H1 (cell line): ENCODE measurements around the gene GMNC. TPM values are rescaled to one million over a fixed set of nuclear protein-coding genes. Genes with fewer than 3 reads are reported as not detected.

Experiments used
- CTCF ChIA-PET: fragments of 300-600 bp; sonication (Branson Sonifier 250); formaldehyde crosslinking; loops from one replicate; lab custom pipeline; 2021; ENCODE audit not compliant: partially characterized antibody; lab: Charles Lee
- POLR2A ChIA-PET: fragments of 300-600 bp; sonication (Branson Sonifier 250); formaldehyde crosslinking; loops from one replicate; lab custom pipeline; 2021; ENCODE audit warnings: inconsistent platforms; ENCODE audit not compliant: partially characterized antibody; lab: Charles Lee
- DNase-seq, 2 experiments: peaks; one replicate each; pipeline versions ENCODE4 v3.0.0 to v3.0.0-alpha.2; 2010 to 2022; ENCODE audit warnings: low spot score in 2 of 2, low read depth in 1 of 2, mixed read lengths in 1 of 2
- FAIRE-seq: peaks from 2 replicates; lab custom pipeline; 2011; peaks lifted over from hg19 to GRCh38; lab: Jason Lieb, UNC
- H2AFZ ChIP-seq: 2 replicates; pipeline ENCODE4 v1.8.1; 2012; ENCODE audit warnings: low read length, inconsistent platforms
- H2AK5ac ChIP-seq: 2 replicates; pipeline ENCODE4 v1.6.1; 2013; ENCODE audit warnings: low read depth, low read length
- H2BK120ac ChIP-seq: replicated peaks from 2 replicates; pipeline ENCODE3; 2013; ENCODE audit warnings: low read depth, low read length, inconsistent platforms
- H2BK12ac ChIP-seq: 2 replicates; pipeline ENCODE4 v1.6.1; 2013; ENCODE audit warnings: low read depth, low read length
- H2BK15ac ChIP-seq: 2 replicates; pipeline ENCODE4 v1.6.1; 2013; ENCODE audit warnings: low read length
- H2BK20ac ChIP-seq: 2 replicates; pipeline ENCODE4 v1.6.1; 2013; ENCODE audit warnings: low read length
- H2BK5ac ChIP-seq: 2 replicates; pipeline ENCODE4 v1.6.1; 2013; ENCODE audit warnings: low read depth, low read length
- H3K14ac ChIP-seq: 2 replicates; pipeline ENCODE4 v1.6.1; 2013; ENCODE audit warnings: inconsistent platforms; ENCODE audit not compliant: insufficient read length
- H3K18ac ChIP-seq: 2 replicates; pipeline ENCODE4 v1.6.1; 2013; ENCODE audit warnings: low read length; ENCODE audit errors: extremely low read depth
- H3K23ac ChIP-seq: 2 replicates; pipeline ENCODE4 v1.6.1; 2013; ENCODE audit warnings: inconsistent platforms; ENCODE audit not compliant: insufficient read length
- H3K23me2 ChIP-seq: 2 replicates; pipeline ENCODE4 v1.6.1; 2013; ENCODE audit warnings: low read depth, low read length
- H3K27ac ChIP-seq: 2 replicates; pipeline ENCODE4 v1.6.1; 2011; ENCODE audit warnings: low read depth, low read length, inconsistent platforms
- H3K27me3 ChIP-seq, 4 experiments: replicated peaks in 1 of 4; 1 replicate in 1 of 4; 2 replicates in 3 of 4; pipeline versions ENCODE4 v1.6.1 to v1.8.1; 2011 to 2013; ENCODE audit warnings: low read length in 3 of 4, mild to moderate bottlenecking in 3 of 4, inconsistent platforms in 2 of 4, mixed read lengths in 2 of 4, moderate library complexity in 1 of 4; ENCODE audit not compliant: control insufficient read depth in 3 of 4, insufficient read depth in 3 of 4; ENCODE audit errors: extremely low read depth in 1 of 4
- H3K36me3 ChIP-seq, 4 experiments: 2 replicates each; pipeline versions ENCODE4 v1.6.1 to v1.8.1; 2011 to 2013; ENCODE audit warnings: mild to moderate bottlenecking in 4 of 4, low read length in 3 of 4, moderate library complexity in 2 of 4, control low read depth in 1 of 4, inconsistent platforms in 1 of 4; ENCODE audit not compliant: insufficient read depth in 4 of 4, control insufficient read depth in 2 of 4
- H3K4ac ChIP-seq: replicated peaks from 2 replicates; pipeline ENCODE3; 2013; ENCODE audit warnings: low read length, low read depth, mixed read lengths, inconsistent platforms; ENCODE audit not compliant: insufficient read length
- H3K4me1 ChIP-seq, 4 experiments: replicated peaks in 1 of 4; 1 replicate in 1 of 4; 2 replicates in 3 of 4; pipeline versions ENCODE4 v1.6.1 to v1.8.1; 2011 to 2013; ENCODE audit warnings: low read length in 3 of 4, inconsistent platforms in 2 of 4, mixed read lengths in 1 of 4; ENCODE audit not compliant: insufficient read depth in 4 of 4, control insufficient read depth in 3 of 4
- H3K4me2 ChIP-seq, 2 experiments: 2 replicates each; pipeline versions ENCODE4 v1.6.1 to v1.8.1; 2011 to 2013; ENCODE audit warnings: low read depth in 2 of 2, low read length in 2 of 2, control low read depth in 1 of 2, inconsistent platforms in 1 of 2, mild to moderate bottlenecking in 1 of 2; ENCODE audit not compliant: insufficient read depth in 1 of 2
- H3K4me3 ChIP-seq, 4 experiments: fragments of 200-600, 300-600 bp in 1 of 4; sonication (generic), shearing (Covaris generic), sonication (Bioruptor Twin) in 1 of 4; 2 replicates each; pipeline versions ENCODE4 v1.5.1 to v1.8.1; 2011 to 2016; ENCODE audit warnings: low read length in 4 of 4, low read depth in 3 of 4, control low read depth in 2 of 4, inconsistent platforms in 2 of 4, mild to moderate bottlenecking in 2 of 4, mixed read lengths in 1 of 4, moderate library complexity in 1 of 4; ENCODE audit not compliant: insufficient read depth in 2 of 4; ENCODE audit errors: extremely low read depth in 1 of 4
- H3K56ac ChIP-seq: replicated peaks from 2 replicates; pipeline ENCODE3; 2013; ENCODE audit warnings: low read depth, mild to moderate bottlenecking, mixed read lengths, low read length, inconsistent platforms; ENCODE audit not compliant: insufficient read length
- H3K79me1 ChIP-seq: 2 replicates; pipeline ENCODE4 v1.6.1; 2013; ENCODE audit warnings: low read depth, low read length, control low read depth
- H3K79me2 ChIP-seq, 2 experiments: 2 replicates each; pipeline versions ENCODE4 v1.6.1 to v1.8.1; 2012 to 2013; ENCODE audit warnings: low read length in 2 of 2, mild to moderate bottlenecking in 2 of 2, inconsistent platforms in 1 of 2; ENCODE audit not compliant: insufficient read depth in 2 of 2, control insufficient read depth in 1 of 2
- H3K9ac ChIP-seq, 4 experiments: replicated peaks in 1 of 4; 1 replicate in 1 of 4; 2 replicates in 3 of 4; pipeline versions ENCODE4 v1.6.1 to v1.8.1; 2011 to 2013; ENCODE audit warnings: low read depth in 3 of 4, low read length in 3 of 4, control low read depth in 2 of 4, mild to moderate bottlenecking in 2 of 4, moderate library complexity in 2 of 4, inconsistent platforms in 1 of 4; ENCODE audit errors: extremely low read depth in 1 of 4
- H3K9me3 ChIP-seq, 2 experiments: 2 replicates each; pipeline versions ENCODE4 v1.6.1 to v1.8.1; 2012 to 2013; ENCODE audit warnings: mild to moderate bottlenecking in 2 of 2, moderate library complexity in 2 of 2, control low read depth in 1 of 2, inconsistent platforms in 1 of 2, low read depth in 1 of 2, low read length in 1 of 2, mixed read lengths in 1 of 2; ENCODE audit not compliant: insufficient read depth in 2 of 2
- H4K20me1 ChIP-seq, 2 experiments: replicated peaks in 1 of 2; 2 replicates each; pipeline versions ENCODE3 to v1.8.1; 2011 to 2013; ENCODE audit warnings: inconsistent platforms in 2 of 2, low read length in 2 of 2, mild to moderate bottlenecking in 1 of 2; ENCODE audit not compliant: insufficient read depth in 2 of 2, control insufficient read depth in 1 of 2
- H4K5ac ChIP-seq: 2 replicates; pipeline ENCODE4 v1.6.1; 2013; ENCODE audit warnings: low read length, low read depth, mixed read lengths, inconsistent platforms; ENCODE audit not compliant: insufficient read length
- H4K8ac ChIP-seq: 2 replicates; pipeline ENCODE4 v1.8.0; 2013; ENCODE audit warnings: mild to moderate bottlenecking, moderate library complexity, low read length, inconsistent platforms; ENCODE audit not compliant: insufficient read depth; ENCODE audit errors: extremely low read depth
- H4K91ac ChIP-seq: replicated peaks from 2 replicates; pipeline ENCODE3; 2013; ENCODE audit warnings: low read length, mixed read lengths, inconsistent platforms; ENCODE audit not compliant: insufficient read length
- BACH1 ChIP-seq: IDR thresholded peaks from 2 replicates; pipeline ENCODE4 v1.6.1; 2012; ENCODE audit warnings: low read length, improper control_type of control experiment
- EGR1 ChIP-seq: IDR thresholded peaks from 2 replicates; pipeline ENCODE4 v1.6.1; 2011; ENCODE audit warnings: low read depth, low read length, borderline replicate concordance
- EP300 ChIP-seq, 2 experiments: IDR thresholded peaks; 1 replicate in 1 of 2; 2 replicates in 1 of 2; pipeline ENCODE4 v1.6.1; 2011 to 2012; ENCODE audit warnings: low read depth in 2 of 2, low read length in 2 of 2, mild to moderate bottlenecking in 2 of 2, borderline replicate concordance in 1 of 2, inconsistent platforms in 1 of 2, moderate library complexity in 1 of 2
- HDAC2 ChIP-seq, 2 experiments: fragments of 300-600 bp in 1 of 2; sonication (generic) in 1 of 2; IDR thresholded peaks; 2 replicates each; pipeline ENCODE4 v1.6.1; 2011 to 2012; ENCODE audit warnings: low read depth in 2 of 2, low read length in 2 of 2, mild to moderate bottlenecking in 2 of 2, moderate library complexity in 2 of 2, borderline replicate concordance in 1 of 2, inconsistent platforms in 1 of 2
- POLR2A ChIP-seq, 2 experiments: IDR thresholded peaks; 1 replicate in 1 of 2; 2 replicates in 1 of 2; pipeline ENCODE4 v1.6.1; 2011; ENCODE audit warnings: low read depth in 2 of 2, low read length in 2 of 2, mild to moderate bottlenecking in 2 of 2; ENCODE audit errors: control extremely low read depth in 1 of 2
- RAD21 ChIP-seq, 2 experiments: IDR thresholded peaks in 1 of 2; conservative IDR thresholded peaks in 1 of 2; 2 replicates each; pipeline ENCODE4 v1.6.1; 2011; ENCODE audit warnings: low read depth in 2 of 2, low read length in 2 of 2, improper control_type of control experiment in 1 of 2, inconsistent platforms in 1 of 2, mild to moderate bottlenecking in 1 of 2, moderate library complexity in 1 of 2
- SAP30 ChIP-seq: fragments of 300-600 bp; sonication (generic); IDR thresholded peaks from 2 replicates; pipeline ENCODE4 v1.7.1; 2012; ENCODE audit warnings: low read length, moderate library complexity, mild to moderate bottlenecking, inconsistent platforms; ENCODE audit not compliant: insufficient read depth, insufficient replicate concordance
- SIN3A ChIP-seq, 2 experiments: IDR thresholded peaks in 1 of 2; conservative IDR thresholded peaks in 1 of 2; 2 replicates each; pipeline ENCODE4 v1.6.1; 2011 to 2012; ENCODE audit warnings: low read length in 2 of 2, improper control_type of control experiment in 1 of 2, low read depth in 1 of 2, mild to moderate bottlenecking in 1 of 2
- WGBS, 2 experiments: shearing (Covaris generic) in 1 of 2; methylation state at CpG; one replicate each; pipeline versions ENCODE4 v1.1.6 to v1.1.7; 2013 to 2015; ENCODE audit warnings: low lambda C conversion rate in 2 of 2, mixed read lengths in 2 of 2, inconsistent platforms in 1 of 2, low coverage in 1 of 2, missing lambda C conversion rate in 1 of 2; ENCODE audit not compliant: insufficient replicate concordance in 2 of 2, insufficient coverage in 1 of 2, insufficient read length in 1 of 2; ENCODE audit errors: extremely low coverage in 1 of 2, missing lambda C conversion rate in 1 of 2; 5-methylcytosine and 5-hydroxymethylcytosine counted together
- polyA plus RNA-seq, 7 experiments: library from polyadenylated mRNA; depleted of rRNA in 3 of 7; stranded (reverse) in 5 of 7; unstranded in 2 of 7; fragments of >200 nt in 5 of 7; fragments of 200-250 nt in 2 of 7; gene quantifications; 1 replicate in 5 of 7; 2 replicates in 1 of 7; 4 replicates in 1 of 7; pipeline versions ENCODE4 v1.2.1 to v1.2.3, GENCODE V29; 2011 to 2013; ENCODE audit warnings: missing spikeins in 2 of 7, mixed read lengths in 2 of 7
- total RNA-seq: library from RNA; stranded (reverse); fragmentation: NEBNext Ultra II Directional; extraction: Animal tissue kit (Norgen Biotek cat#: 25700); gene quantifications from 2 replicates; pipeline ENCODE4 v1.2.1, GENCODE V29; 2021
- TF ChIP-seq, protein P1 (sequence below): IDR thresholded peaks from 2 replicates; pipeline ENCODE4 v1.6.1; 2012; ENCODE audit warnings: low read length, inconsistent platforms
- TF ChIP-seq, protein P2 (sequence below): IDR thresholded peaks from 2 replicates; pipeline ENCODE4 v1.6.1; 2011; ENCODE audit warnings: low read length, improper control_type of control experiment

The GMNC gene
- total and polyA plus RNA-seq, 2 of the 8 experiments (the other 6 are each of a cell fraction or from before 2014, with no cell fraction given) = 0.05 to 0.24 TPM

DNA sequence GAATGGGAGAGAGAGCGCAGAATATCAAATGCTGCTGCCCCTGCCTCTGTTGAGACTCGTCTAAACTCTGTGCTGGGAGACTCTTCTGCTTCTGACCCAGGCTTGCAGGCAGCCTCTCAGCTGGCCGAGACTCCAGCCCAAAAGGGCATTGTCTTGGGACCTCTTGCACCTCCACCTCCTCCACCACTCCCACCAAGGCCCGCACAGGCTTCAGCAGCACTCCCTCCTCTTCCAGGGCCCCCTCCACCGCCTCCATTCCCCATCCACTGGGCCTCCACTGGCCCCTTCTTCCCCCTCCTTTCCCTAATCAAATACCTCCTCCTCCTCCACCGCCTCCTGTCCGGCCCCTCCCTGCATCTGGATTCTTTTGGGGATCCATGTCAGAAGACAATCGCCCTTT is 31.3 kb downstream of the GMNC start:
- no peaks in the 10 kb centered on the region for H3K27me3 ChIP-seq
- no peaks in the 10 kb centered on the region for H4K20me1 ChIP-seq
- H3K4me3 ChIP-seq = no peak overlapping the region
- no peak overlapping the region for H3K56ac ChIP-seq
- H2AFZ ChIP-seq = 0 out of 2 replicates have a peak overlapping the region, but pooled peaks have one; percentile 41
- no peak overlapping the region for H3K14ac ChIP-seq
- no peak overlapping the region for H2BK5ac ChIP-seq
- H3K23ac ChIP-seq = no peak overlapping the region
- no peak overlapping the region for H4K91ac ChIP-seq
- H3K18ac ChIP-seq = no peak overlapping the region
- ChIA-PET CTCF (interaction anchor here (1.2 to 1.9 kb wide), 4 partner anchors 17 to 52 kb away, joined by 3 to 8 read pairs (median 4); no protein-coding TSS in a partner anchor), POLR2A (no interaction called here)
- 91% methylated on average over 6 of the region's 8 CpGs; no CpG with 5 or more reads in 1 of the 2 experiments for WGBS, 2 experiments
- H2AK5ac ChIP-seq = no peak overlapping the region
- no peak overlapping the region for H3K9ac ChIP-seq
- H2BK12ac ChIP-seq = no peak overlapping the region
- H3K79me2 ChIP-seq = no peaks in the 10 kb centered on the region
- no peaks in the 10 kb centered on the region for H3K9me3 ChIP-seq
- no peaks in the 10 kb centered on the region for H3K23me2 ChIP-seq
- H3K27ac ChIP-seq = no peak overlapping the region
- no peak overlapping the region for H4K5ac ChIP-seq
- no peak overlapping the region for H2BK15ac ChIP-seq
- DNase-seq (no peak), FAIRE-seq (no peak)
- H2BK20ac ChIP-seq = no peak overlapping the region
- no peaks in the 10 kb centered on the region; a peak in 1 of 7 replicates for H3K4me1 ChIP-seq
- no peak overlapping the region for H3K4ac ChIP-seq
- no peak overlapping the region for H4K8ac ChIP-seq
- H2BK120ac ChIP-seq = no peak overlapping the region
- no peaks in the 10 kb centered on the region for H3K79me1 ChIP-seq
- no peak overlapping the region for H3K4me2 ChIP-seq
- no peaks in the 10 kb centered on the region for H3K36me3 ChIP-seq
- TF ChIP-seq SAP30 (no peak), HDAC2 (IDR thresholded peaks at IDR 0.05; ENCODE audit: borderline replicate concordance in 1 of 2, low read depth in 2 of 2, low read length in 2 of 2) (no peak), BACH1 (no peak), POLR2A (IDR thresholded peaks at IDR 0.05; ENCODE audit: control extremely low read depth in 1 of 2, low read depth in 2 of 2, low read length in 2 of 2) (no peak), EGR1 (no peak), SIN3A (conservative IDR thresholded peaks at IDR 0.05 in 1 of 2, IDR thresholded peaks at IDR 0.05 in 1 of 2; ENCODE audit: low read depth in 1 of 2, low read length in 2 of 2) (no peak), RAD21 (IDR thresholded peaks at IDR 0.05 in 1 of 2, conservative IDR thresholded peaks at IDR 0.05 in 1 of 2; ENCODE audit: low read depth in 2 of 2, low read length in 2 of 2) (no peak), EP300 (IDR thresholded peaks at IDR 0.05; ENCODE audit: borderline replicate concordance in 1 of 2, low read depth in 2 of 2, low read length in 2 of 2) (no peak)
- TF ChIP-seq, protein P1, sequence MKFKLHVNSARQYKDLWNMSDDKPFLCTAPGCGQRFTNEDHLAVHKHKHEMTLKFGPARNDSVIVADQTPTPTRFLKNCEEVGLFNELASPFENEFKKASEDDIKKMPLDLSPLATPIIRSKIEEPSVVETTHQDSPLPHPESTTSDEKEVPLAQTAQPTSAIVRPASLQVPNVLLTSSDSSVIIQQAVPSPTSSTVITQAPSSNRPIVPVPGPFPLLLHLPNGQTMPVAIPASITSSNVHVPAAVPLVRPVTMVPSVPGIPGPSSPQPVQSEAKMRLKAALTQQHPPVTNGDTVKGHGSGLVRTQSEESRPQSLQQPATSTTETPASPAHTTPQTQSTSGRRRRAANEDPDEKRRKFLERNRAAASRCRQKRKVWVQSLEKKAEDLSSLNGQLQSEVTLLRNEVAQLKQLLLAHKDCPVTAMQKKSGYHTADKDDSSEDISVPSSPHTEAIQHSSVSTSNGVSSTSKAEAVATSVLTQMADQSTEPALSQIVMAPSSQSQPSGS = no peak
- TF ChIP-seq, protein P2, sequence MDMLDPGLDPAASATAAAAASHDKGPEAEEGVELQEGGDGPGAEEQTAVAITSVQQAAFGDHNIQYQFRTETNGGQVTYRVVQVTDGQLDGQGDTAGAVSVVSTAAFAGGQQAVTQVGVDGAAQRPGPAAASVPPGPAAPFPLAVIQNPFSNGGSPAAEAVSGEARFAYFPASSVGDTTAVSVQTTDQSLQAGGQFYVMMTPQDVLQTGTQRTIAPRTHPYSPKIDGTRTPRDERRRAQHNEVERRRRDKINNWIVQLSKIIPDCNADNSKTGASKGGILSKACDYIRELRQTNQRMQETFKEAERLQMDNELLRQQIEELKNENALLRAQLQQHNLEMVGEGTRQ = no peak
